SJSA1 (cell line): Measurements from ENCODE around the gene ECEL1. TPM values are rescaled to one million over a fixed set of nuclear protein-coding genes. Genes with fewer than 3 reads are reported as not detected.
"Not testable (repeated sequence)": the region's sequence is repeated elsewhere in the genome, so short reads cannot be mapped to it uniquely, and the experiment has no call there.

Experiments used
- DNase-seq, 2 experiments: peaks; one replicate each; pipeline ENCODE4 v3.0.0-alpha.2; 2015 to 2020; ENCODE audit warnings: low spot score in 2 of 2, low read depth in 1 of 2
- H3K27ac ChIP-seq: fragments of 250-450 bp; sonication (Bioruptor Pico); 2 replicates; pipeline ENCODE4 v1.5.1; 2020; ENCODE audit warnings: mild to moderate bottlenecking, moderate library complexity
- H3K27me3 ChIP-seq: fragments of 250-450 bp; sonication (Bioruptor Pico); replicated peaks from 2 replicates; pipeline ENCODE4 v1.5.1; 2020; ENCODE audit warnings: mild to moderate bottlenecking, moderate library complexity
- H3K36me3 ChIP-seq: fragments of 250-450 bp; sonication (Bioruptor Pico); 2 replicates; pipeline ENCODE4 v1.5.1; 2020; ENCODE audit warnings: mild to moderate bottlenecking
- H3K4me1 ChIP-seq: fragments of 250-450 bp; sonication (Bioruptor Pico); replicated peaks from 2 replicates; pipeline ENCODE4 v1.6.1; 2021; ENCODE audit warnings: mild to moderate bottlenecking
- H3K4me3 ChIP-seq: fragments of 250-450 bp; sonication (Bioruptor Pico); 2 replicates; pipeline ENCODE4 v1.5.1; 2020; ENCODE audit warnings: mild to moderate bottlenecking
- H3K9me3 ChIP-seq: fragments of 250-450 bp; sonication (Bioruptor Pico); replicated peaks from 2 replicates; pipeline ENCODE4 v1.5.1; 2020; ENCODE audit warnings: mild to moderate bottlenecking
- total RNA-seq: library from RNA; depleted of rRNA; stranded (reverse); fragments of >200 nt; shearing (Covaris generic); gene quantifications from 2 replicates; pipeline ENCODE4 v1.2.3, GENCODE V29; 2014; rRNA removed

Gene ECEL1
- total RNA-seq, 1 experiment from 2014 or later = not detected

DNA sequence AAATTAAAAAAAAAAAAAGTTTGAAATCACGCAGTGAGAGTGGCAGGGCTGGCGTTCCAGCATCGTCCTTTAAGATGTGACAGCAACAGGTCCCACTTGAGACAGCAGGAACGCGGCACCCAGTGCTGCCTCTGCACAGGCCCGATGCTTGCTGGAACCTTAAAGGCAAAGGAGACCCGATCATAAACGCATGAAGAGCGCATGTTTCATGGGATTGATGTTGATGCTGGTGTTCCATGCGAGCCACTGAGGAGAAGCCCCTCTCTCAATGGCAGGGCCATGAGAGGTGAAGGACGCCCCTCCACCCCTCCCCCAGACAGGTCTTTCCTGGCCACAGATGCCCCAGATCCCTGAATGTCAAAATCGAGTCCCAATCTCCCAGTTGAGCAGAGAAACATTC is 49.5 kb downstream of the ECEL1 start:
- no peaks in the 10 kb centered on the region; the same call in 1 of the 2 replicates for H3K27me3 ChIP-seq
- H3K27ac ChIP-seq = no peak overlapping the region
- H3K36me3 ChIP-seq = no peaks in the 10 kb centered on the region
- no peak for DNase-seq
- peaks cover 21% of the 10 kb centered on the region for H3K4me1 ChIP-seq
- no peak overlapping the region for H3K4me3 ChIP-seq
- no peaks in the 10 kb centered on the region for H3K9me3 ChIP-seq

DNA sequence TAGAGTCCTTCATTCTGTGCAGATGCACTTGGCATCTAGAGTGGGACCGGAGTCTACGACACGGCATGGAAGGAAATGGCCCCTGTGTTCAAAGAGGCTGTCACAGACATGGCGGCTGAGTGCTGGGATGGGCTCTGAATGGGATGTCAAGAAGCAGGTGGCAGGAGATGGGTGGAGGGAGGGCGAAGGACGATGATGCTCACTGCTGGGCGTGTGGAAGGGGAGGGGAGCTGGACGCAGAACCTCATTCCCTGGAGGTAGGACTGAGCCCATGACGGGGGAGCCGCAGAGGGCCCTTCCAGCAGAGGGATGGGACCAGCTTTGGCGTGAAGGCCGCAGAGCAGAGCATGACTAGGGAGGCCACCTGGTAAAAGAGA is 50.5 kb downstream of the ECEL1 start:
- Histone ChIP-seq H3K4me1 (peaks cover 21% of the 10 kb centered on the region), H3K4me3 (no peak overlapping the region), H3K27ac (no peak overlapping the region), H3K9me3 (no peaks in the 10 kb centered on the region), H3K27me3 (no peaks in the 10 kb centered on the region; the same call in 1 of the 2 replicates), H3K36me3 (no peaks in the 10 kb centered on the region)
- DNase-seq = no peak

DNA sequence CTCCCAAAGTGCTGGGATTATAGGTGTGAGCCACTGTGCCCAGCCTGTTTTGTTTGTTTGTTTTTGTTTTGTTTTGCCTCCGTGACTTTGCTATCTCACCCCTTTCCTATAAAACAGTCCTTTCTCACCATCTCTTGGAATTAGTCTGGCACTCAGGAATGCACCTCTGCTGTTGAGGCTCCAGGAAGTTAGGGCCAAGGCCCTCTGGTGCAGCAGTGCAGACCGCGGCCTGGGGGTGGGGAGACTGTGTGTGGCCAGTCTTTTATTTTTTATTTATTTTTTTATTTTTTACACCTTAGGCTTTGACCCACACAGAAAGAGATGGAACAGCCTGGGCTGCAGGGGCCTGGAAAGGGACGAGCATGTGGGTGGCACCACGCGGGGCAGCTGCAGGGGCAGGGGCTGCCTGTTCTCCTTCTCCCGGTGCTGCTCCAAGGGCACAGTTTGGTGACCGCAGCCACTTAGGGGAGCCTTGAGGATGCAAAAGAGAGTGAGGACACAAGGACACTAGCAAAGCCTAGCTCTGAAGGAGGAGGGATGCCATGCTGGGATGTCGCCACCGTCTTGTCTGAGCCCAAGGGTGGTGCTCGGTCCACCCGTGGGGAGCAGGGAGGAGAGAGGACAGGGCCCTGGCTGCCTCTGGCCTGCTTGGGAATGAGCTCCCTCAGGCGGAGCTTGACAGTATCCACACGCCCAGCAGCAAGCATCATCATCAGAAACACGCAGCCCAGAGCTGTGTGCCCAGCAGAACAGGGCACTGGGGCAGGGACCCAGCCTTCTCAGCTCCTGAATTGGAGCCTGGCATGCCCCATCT is 51.0 kb downstream of the ECEL1 start:
- DNase-seq = peak; percentile 76 to 78
- no peak overlapping the region for H3K27ac ChIP-seq

DNA sequence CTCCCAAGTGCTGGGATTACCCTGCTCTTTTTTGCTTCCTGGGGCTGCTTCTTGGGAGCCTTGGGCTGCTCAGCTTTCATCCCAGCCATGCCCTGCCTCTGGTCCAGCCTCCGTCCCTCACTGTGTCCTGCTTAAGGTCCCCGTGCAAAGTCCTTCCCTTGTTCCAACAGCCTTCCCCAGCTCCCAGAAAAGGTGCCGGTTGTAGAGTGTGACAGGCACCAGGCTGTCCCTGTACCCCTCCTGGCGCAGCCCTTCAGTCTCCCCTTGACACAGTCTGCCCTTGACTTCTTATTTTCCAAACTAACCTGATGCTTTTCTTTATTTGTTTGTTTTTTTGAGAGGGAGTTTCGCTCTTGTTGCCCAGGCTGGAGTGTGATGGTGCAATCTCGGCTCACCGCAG is 51.8 kb downstream of the ECEL1 start:
- no peak overlapping the region for H3K4me3 ChIP-seq
- no peaks in the 10 kb centered on the region; the same call in 1 of the 2 replicates for H3K27me3 ChIP-seq
- peaks cover 21% of the 10 kb centered on the region for H3K4me1 ChIP-seq
- H3K36me3 ChIP-seq = no peaks in the 10 kb centered on the region
- no peaks in the 10 kb centered on the region for H3K9me3 ChIP-seq
- no peak for DNase-seq
- no peak overlapping the region for H3K27ac ChIP-seq

More for the DNA sequence above, 51.0 kb downstream of the ECEL1 start:
- H3K9me3 ChIP-seq = no peaks in the 10 kb centered on the region
- peaks cover 21% of the 10 kb centered on the region for H3K4me1 ChIP-seq
- no peaks in the 10 kb centered on the region; the same call in 1 of the 2 replicates for H3K27me3 ChIP-seq
- no peaks in the 10 kb centered on the region for H3K36me3 ChIP-seq
- no peak overlapping the region for H3K4me3 ChIP-seq

DNA sequence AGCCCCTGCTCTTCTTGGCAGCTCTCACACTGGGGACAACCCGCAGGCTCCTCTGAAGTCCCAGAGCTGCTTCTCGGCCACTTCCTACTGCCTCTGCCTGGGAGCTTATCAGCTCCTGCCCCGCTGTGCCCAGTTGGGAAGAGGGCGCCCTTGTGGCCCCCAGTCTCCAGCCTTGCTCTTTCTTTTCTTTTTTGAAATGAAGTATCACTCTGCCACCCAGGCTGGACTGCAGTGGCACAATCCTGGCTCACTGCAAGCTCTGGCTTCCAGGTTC is 52.3 kb downstream of the ECEL1 start:
- Histone ChIP-seq H3K27me3 (no peaks in the 10 kb centered on the region), H3K4me1 (peaks cover 21% of the 10 kb centered on the region)

DNA sequence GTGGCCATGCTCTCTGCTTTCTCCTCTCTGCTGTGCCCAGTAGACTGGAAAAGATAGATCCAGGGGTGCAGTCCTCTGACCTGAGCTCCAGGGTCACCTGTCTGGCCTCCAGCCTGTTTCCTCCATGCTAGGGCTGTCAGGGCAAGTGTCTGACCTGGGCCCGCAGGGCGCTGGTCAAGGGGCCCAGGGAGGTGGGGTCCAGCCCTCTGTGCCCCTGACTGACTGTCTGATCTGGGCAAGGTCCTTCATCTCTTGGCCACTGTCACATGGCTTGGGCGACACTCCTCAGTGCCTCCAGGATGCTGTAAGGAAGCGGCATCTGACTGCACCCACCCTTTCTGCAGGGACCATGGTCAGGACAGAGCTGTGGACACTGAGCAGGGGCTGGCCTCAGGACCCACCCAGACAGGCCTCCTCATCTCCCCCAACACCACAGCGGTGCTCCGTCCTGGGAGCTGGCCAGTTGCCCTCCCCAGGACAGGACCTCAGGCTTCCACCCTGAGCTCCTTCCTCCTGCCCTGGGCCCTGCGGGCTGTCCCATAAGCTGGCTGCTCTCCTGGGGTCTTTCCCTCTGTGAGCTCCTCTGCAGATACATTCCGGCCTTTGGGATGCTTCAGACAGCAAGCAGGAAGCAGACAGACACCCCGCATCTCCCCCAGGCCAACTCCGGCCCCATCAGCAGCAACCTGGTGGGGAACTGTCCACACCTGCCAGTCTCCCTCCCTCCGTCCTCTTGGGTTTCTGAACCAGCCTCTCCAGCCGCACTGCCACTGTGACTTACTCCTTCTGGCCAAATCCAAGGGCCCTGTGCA is 52.9 kb downstream of the ECEL1 start:
- no peak overlapping the region for H3K27ac ChIP-seq
- H3K27me3 ChIP-seq = no peaks in the 10 kb centered on the region
- no peak overlapping the region for H3K4me3 ChIP-seq
- H3K4me1 ChIP-seq = peaks cover 21% of the 10 kb centered on the region
- no peaks in the 10 kb centered on the region for H3K36me3 ChIP-seq
- no peaks in the 10 kb centered on the region for H3K9me3 ChIP-seq
- no peak for DNase-seq

More for the DNA sequence above, 52.3 kb downstream of the ECEL1 start:
- no peaks in the 10 kb centered on the region for H3K9me3 ChIP-seq
- no peak overlapping the region for H3K27ac ChIP-seq
- no peak for DNase-seq
- no peak overlapping the region for H3K4me3 ChIP-seq
- no peaks in the 10 kb centered on the region for H3K36me3 ChIP-seq

DNA sequence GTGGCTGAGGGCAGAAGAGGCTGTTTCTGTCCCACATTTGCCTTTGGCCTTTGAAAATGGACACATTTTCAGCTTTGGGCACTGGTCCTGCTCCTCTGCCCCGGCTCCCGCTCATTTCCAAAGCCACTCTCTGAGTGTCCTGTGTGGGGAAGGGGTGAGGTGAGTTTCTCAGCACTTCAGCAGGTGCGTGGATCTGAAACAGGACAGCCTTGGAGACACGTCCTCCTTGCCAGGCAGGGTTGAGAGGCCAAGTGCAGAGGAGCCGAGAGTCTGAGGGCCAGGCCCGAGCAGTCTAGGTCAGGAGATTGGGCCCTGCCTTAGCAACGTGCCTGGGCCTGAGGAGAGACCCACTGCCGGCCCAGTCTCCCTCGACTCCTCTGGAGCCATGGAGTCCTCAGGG is 53.5 kb downstream of the ECEL1 start:
- Histone ChIP-seq H3K9me3 (no peaks in the 10 kb centered on the region), H3K4me1 (peaks cover 21% of the 10 kb centered on the region), H3K27me3 (no peaks in the 10 kb centered on the region), H3K27ac (no peak overlapping the region), H3K36me3 (no peaks in the 10 kb centered on the region), H3K4me3 (no peak overlapping the region)
- no peak for DNase-seq

DNA sequence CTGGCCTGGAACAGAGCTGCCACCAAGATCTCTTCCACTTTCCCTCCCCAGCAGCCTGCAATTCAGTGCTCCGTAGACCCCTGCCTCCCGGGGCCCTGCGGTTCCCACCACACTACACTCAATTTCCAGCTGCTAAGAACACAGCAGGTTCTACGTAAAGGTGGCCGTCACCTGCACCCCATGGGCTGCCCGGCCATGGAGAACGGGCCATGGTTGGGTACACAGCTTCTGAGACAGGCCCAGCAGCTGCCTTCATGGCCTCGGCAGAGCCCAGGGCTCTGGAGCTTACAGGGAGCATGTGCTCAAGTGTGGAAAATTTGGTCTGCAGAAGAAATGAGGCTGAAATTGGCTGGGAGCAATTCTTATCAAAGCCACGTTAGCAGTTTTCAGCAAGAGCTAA is 54.0 kb downstream of the ECEL1 start:
- not testable (repeated sequence) for H3K27me3 ChIP-seq, H3K36me3 ChIP-seq, H3K9me3 ChIP-seq, H3K4me3 ChIP-seq, H3K27ac ChIP-seq, DNase-seq
- H3K4me1 ChIP-seq = peaks cover 21% of the 10 kb centered on the region

DNA sequence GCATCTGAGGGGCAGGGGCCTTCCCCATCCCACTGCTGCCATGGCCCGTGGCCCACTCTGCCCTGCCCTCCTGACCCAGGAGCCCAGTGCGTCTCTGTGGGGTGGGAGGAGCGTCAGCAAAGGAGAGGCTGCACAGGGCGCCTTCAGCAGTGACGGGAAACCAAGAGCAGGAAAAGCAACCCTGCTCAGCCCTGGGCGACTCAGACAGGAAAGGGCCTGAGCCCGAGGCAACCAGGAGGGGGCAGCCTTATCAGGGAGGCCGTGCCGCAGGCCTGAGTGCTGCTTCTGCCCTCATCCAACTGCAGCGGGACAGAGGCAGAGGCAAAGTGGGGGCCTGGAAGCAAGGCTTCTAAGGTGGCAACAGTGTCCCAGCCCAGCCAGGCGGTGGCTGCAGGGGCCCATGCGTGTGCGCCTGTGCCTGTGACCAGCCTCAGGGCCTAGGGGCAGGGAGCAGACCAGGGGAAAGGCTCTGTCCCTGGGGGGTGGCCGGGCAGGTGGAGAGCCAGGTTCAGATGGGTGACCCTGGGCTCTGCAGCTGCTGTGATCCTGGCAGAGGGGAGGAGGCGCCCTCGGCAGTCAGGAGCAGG is 54.9 kb downstream of the ECEL1 start:
- H3K27ac ChIP-seq = no peak overlapping the region
- no peak for DNase-seq
- H3K4me1 ChIP-seq = peaks cover 21% of the 10 kb centered on the region
- 0 out of 2 replicates have a peak, but pooled peaks cover 2% of the 10 kb centered on the region for H3K27me3 ChIP-seq
- H3K4me3 ChIP-seq = no peak overlapping the region
- H3K36me3 ChIP-seq = no peaks in the 10 kb centered on the region
- H3K9me3 ChIP-seq = no peaks in the 10 kb centered on the region

DNA sequence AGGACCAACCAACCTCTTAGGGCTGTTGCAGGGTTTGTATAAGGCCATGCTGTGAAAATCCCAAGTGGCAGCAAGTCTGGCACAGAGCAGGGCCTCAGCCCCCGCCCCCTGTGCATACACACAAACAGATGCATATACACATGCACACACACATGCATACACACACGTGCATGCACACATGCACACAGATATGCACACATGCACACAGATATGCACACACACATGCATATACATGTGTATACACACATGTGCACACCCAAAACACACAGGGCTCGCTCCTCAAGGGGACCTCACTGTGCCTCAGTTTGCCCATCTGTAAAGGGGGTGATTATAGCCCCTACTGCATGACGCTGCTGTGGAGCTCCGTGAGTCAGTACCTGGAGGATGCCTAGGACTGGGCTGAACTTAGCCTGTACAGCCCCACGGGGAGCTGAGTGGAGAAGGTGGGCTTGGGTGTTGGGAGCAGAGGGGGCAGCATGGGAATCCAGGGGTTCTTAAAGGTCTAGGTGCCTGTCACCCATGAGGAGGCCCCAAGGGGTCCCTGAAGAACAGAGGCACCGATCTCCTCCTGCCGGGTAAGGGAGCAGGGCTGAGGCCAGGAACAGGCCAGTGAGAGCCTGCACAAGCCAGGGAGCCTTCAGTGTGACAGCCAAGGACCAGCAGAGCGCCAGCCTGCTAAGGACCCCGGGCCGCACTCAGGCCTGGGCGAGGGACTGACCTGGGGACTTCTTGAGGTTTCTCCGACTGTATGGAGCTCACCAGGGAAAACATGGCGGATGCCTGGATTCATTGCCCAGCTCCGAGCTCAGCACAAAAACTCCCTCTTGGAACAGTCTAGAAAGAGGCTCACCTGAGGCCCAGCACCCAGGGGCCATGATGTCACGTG is 55.7 kb downstream of the ECEL1 start:
- no peak overlapping the region for H3K4me3 ChIP-seq
- H3K27ac ChIP-seq = no peak overlapping the region
- peaks cover 15% of the 10 kb centered on the region for H3K4me1 ChIP-seq
- no peaks in the 10 kb centered on the region for H3K9me3 ChIP-seq
- 0 out of 2 replicates have a peak, but pooled peaks cover 3% of the 10 kb centered on the region for H3K27me3 ChIP-seq
- H3K36me3 ChIP-seq = no peaks in the 10 kb centered on the region
- DNase-seq = no peak

Other genes starting within 250 kb of the ECEL1 start
- 0.45 TPM in 1 of 2 replicates, not detected in the other for gene ALPP, start 109.1 kb downstream of the ECEL1 start, total RNA-seq
- 0.03 TPM in 1 of 2 replicates, not detected in the other for gene ALPG, start 81.0 kb downstream of the ECEL1 start, total RNA-seq
- gene ALPI, start 31.7 kb downstream of the ECEL1 start, total RNA-seq = not detected in 2 replicates
- not detected in 2 replicates for gene PRSS56, start 32.6 kb upstream of the ECEL1 start, total RNA-seq
- gene CHRND, start 38.3 kb upstream of the ECEL1 start, total RNA-seq = not detected in 2 replicates
- gene CHRNG, start 51.9 kb upstream of the ECEL1 start, total RNA-seq = not detected in 2 replicates
- 3.7 and 5.0 TPM in 2 replicates for gene TIGD1, start 62.7 kb upstream of the ECEL1 start, total RNA-seq
- gene EIF4E2, start 62.9 kb upstream of the ECEL1 start, total RNA-seq = 105 and 124 TPM in 2 replicates
- gene EFHD1, start 145.8 kb upstream of the ECEL1 start, total RNA-seq = 0.66 and 1.4 TPM in 2 replicates
- gene GIGYF2, start 209.5 kb upstream of the ECEL1 start, total RNA-seq = 42.5 and 51.0 TPM in 2 replicates